Keratinocyte (primary cell): ENCODE results near the gene ADCY7. TPM values are rescaled to one million over a fixed set of nuclear protein-coding genes. Genes with fewer than 3 reads are reported as not detected.

Source experiments
- DNase-seq: peaks from one replicate; pipeline ENCODE4 v3.0.0-alpha.2; 2011; ENCODE audit warnings: low read depth, missing footprints, low spot score
- FAIRE-seq: peaks from 2 replicates; lab custom pipeline; 2011; peaks lifted over from hg19 to GRCh38; lab: Jason Lieb, UNC
- H2AFZ ChIP-seq: 2 replicates; pipeline ENCODE4 v1.6.0; 2012; ENCODE audit warnings: low read length, control low read depth, inconsistent platforms; ENCODE audit not compliant: control insufficient read depth
- H3K27ac ChIP-seq: 2 replicates; pipeline ENCODE4 v1.5.1; 2011; ENCODE audit warnings: low read length; ENCODE audit not compliant: control insufficient read depth, insufficient read depth
- H3K27me3 ChIP-seq: 3 replicates; pipeline ENCODE4 v1.6.0; 2011; ENCODE audit warnings: low read length; ENCODE audit not compliant: control insufficient read depth, insufficient read depth; ENCODE audit errors: extremely low read depth
- H3K36me3 ChIP-seq, 2 experiments: 2 replicates in 1 of 2; 3 replicates in 1 of 2; pipeline ENCODE4 v1.5.1; 2011; ENCODE audit warnings: low read length in 2 of 2, mild to moderate bottlenecking in 1 of 2; ENCODE audit not compliant: control insufficient read depth in 2 of 2, insufficient read depth in 2 of 2; ENCODE audit errors: extremely low read depth in 1 of 2
- H3K4me1 ChIP-seq: 3 replicates; pipeline ENCODE4 v1.5.1; 2011; ENCODE audit warnings: low read length; ENCODE audit not compliant: control insufficient read depth, insufficient read depth; ENCODE audit errors: extremely low read depth
- H3K4me2 ChIP-seq: 3 replicates; pipeline ENCODE4 v1.6.0; 2011; ENCODE audit warnings: low read depth, low read length; ENCODE audit not compliant: control insufficient read depth, insufficient read depth; ENCODE audit errors: extremely low read depth
- H3K4me3 ChIP-seq, 3 experiments: fragments of 200-600 bp in 1 of 3; sonication (generic) in 1 of 3; 2 replicates in 2 of 3; 3 replicates in 1 of 3; pipeline ENCODE4 v1.5.1; 2011 to 2016; ENCODE audit warnings: low read length in 3 of 3, mild to moderate bottlenecking in 3 of 3, control low read depth in 2 of 3, inconsistent platforms in 1 of 3, low read depth in 1 of 3, mixed read lengths in 1 of 3, mixed run types in 1 of 3, moderate library complexity in 1 of 3; ENCODE audit not compliant: control insufficient read depth in 2 of 3, insufficient read depth in 2 of 3; ENCODE audit errors: extremely low read depth in 1 of 3
- H3K79me2 ChIP-seq: 2 replicates; pipeline ENCODE4 v1.6.0; 2012; ENCODE audit warnings: low read length; ENCODE audit not compliant: control insufficient read depth, insufficient read depth
- H3K9ac ChIP-seq: 3 replicates; pipeline ENCODE4 v1.6.0; 2011; ENCODE audit warnings: low read length; ENCODE audit not compliant: control insufficient read depth, insufficient read depth; ENCODE audit errors: extremely low read depth
- H3K9me1 ChIP-seq: 3 replicates; pipeline ENCODE4 v1.6.0; 2011; ENCODE audit warnings: low read length; ENCODE audit not compliant: control insufficient read depth, insufficient read depth; ENCODE audit errors: extremely low read depth
- H3K9me3 ChIP-seq: 2 replicates; pipeline ENCODE4 v1.5.1; 2012; ENCODE audit warnings: low read depth, low read length; ENCODE audit not compliant: control insufficient read depth
- H4K20me1 ChIP-seq: 3 replicates; pipeline ENCODE4 v1.6.0; 2011; ENCODE audit warnings: low read length; ENCODE audit not compliant: control insufficient read depth, insufficient read depth; ENCODE audit errors: extremely low read depth
- EZH2 ChIP-seq: IDR thresholded peaks from one replicate; pipeline ENCODE4 v1.6.1; 2012; ENCODE audit warnings: inconsistent platforms, mild to moderate bottlenecking, low read length, moderate library complexity
- dilution Hi-C: fragments of 300-500 bp; cut with MboI; formaldehyde crosslinking; loops from one replicate; pipeline ENCODE4 v1.7.0; 2020; ENCODE audit warnings: low sequenced_read_pairs; ENCODE audit not compliant: extremely low pct_ligation_motif_present
- polyA plus RNA-seq, 5 experiments: library from polyadenylated mRNA; depleted of rRNA in 3 of 5; stranded (reverse) in 3 of 5; stranded (forward) in 1 of 5; unstranded in 1 of 5; fragments of >200 nt; gene quantifications; 1 replicate in 1 of 5; 2 replicates in 3 of 5; 3 replicates in 1 of 5; pipeline versions ENCODE4 v1.2.1 to v1.2.3, GENCODE V29; 2011 to 2012; ENCODE audit warnings: missing spikeins in 2 of 5, low read depth in 1 of 5, low replicate concordance in 1 of 5
- TF ChIP-seq, protein P1 (sequence below), 3 experiments: IDR thresholded peaks in 1 of 3; conservative IDR thresholded peaks in 1 of 3; optimal IDR thresholded peaks in 1 of 3; 2 replicates in 2 of 3; 3 replicates in 1 of 3; pipeline versions ENCODE3 to v1.5.1; 2011; ENCODE audit warnings: low read length in 3 of 3, mild to moderate bottlenecking in 3 of 3, moderate library complexity in 2 of 3, control low read depth in 1 of 3, inconsistent platforms in 1 of 3; ENCODE audit not compliant: insufficient read depth in 2 of 3; ENCODE audit errors: extremely low read depth in 1 of 3

Gene ADCY7
- polyA plus RNA-seq, 1 donor (not counting 4 experiments of a cell fraction or from before 2014, with no cell fraction given): 5.1 TPM

DNA sequence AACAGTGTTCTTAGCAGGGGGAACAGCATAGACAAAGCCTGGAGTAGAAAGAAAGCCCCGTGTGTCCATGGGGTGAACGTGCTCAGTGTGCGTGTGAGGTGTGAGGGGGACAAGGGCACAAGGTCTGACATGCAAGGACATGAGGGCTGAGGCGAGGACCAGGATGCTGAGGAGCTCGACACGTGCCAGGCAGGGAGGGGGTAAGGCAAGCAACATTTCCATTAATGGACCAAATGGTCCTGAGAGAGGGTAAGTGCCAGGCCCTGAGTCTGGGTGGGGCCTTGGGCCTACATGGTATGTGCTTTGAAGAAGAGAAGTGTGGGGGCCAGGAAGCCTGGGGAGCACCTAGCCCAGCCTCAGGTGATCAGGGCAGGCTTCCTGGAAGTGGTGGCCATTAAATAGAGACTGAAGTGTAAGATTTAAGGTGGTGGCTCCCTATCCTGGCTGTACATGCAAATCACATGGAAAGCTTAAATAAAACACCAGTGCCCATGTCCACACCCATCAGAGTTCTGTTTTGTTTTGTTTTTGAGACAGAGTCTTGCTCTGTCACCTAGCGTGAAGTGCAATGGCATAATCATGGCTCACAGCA is 29.3 kb downstream of the ADCY7 start:
- DNase-seq (no peak), FAIRE-seq (no peak)
- peaks cover 2% of the 10 kb centered on the region for H3K4me1 ChIP-seq
- no peak overlapping the region for H2AFZ ChIP-seq
- peaks cover 0 to 24% of the 10 kb centered on the region in 2 experiments for H3K36me3 ChIP-seq
- H3K4me3 ChIP-seq: no peak overlapping the region
- no peak overlapping the region for H3K9ac ChIP-seq
- H3K79me2 ChIP-seq: no peaks in the 10 kb centered on the region
- no peak overlapping the region for H3K27ac ChIP-seq
- no peak for TF ChIP-seq EZH2
- TF ChIP-seq, protein P1, sequence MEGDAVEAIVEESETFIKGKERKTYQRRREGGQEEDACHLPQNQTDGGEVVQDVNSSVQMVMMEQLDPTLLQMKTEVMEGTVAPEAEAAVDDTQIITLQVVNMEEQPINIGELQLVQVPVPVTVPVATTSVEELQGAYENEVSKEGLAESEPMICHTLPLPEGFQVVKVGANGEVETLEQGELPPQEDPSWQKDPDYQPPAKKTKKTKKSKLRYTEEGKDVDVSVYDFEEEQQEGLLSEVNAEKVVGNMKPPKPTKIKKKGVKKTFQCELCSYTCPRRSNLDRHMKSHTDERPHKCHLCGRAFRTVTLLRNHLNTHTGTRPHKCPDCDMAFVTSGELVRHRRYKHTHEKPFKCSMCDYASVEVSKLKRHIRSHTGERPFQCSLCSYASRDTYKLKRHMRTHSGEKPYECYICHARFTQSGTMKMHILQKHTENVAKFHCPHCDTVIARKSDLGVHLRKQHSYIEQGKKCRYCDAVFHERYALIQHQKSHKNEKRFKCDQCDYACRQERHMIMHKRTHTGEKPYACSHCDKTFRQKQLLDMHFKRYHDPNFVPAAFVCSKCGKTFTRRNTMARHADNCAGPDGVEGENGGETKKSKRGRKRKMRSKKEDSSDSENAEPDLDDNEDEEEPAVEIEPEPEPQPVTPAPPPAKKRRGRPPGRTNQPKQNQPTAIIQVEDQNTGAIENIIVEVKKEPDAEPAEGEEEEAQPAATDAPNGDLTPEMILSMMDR (optimal IDR thresholded peaks at IDR 0.05 in 1 of 3, IDR thresholded peaks at IDR 0.05 in 1 of 3, conservative IDR thresholded peaks at IDR 0.05 in 1 of 3; ENCODE audit: extremely low read depth in 1 of 3, insufficient read depth in 2 of 3, low read length in 3 of 3): no peak
- H3K4me2 ChIP-seq: no peak overlapping the region
- H4K20me1 ChIP-seq: no peaks in the 10 kb centered on the region
- H3K27me3 ChIP-seq: no peaks in the 10 kb centered on the region
- dilution Hi-C loops: no loop called here
- H3K9me1 ChIP-seq: no peaks in the 10 kb centered on the region
- no peaks in the 10 kb centered on the region for H3K9me3 ChIP-seq

DNA sequence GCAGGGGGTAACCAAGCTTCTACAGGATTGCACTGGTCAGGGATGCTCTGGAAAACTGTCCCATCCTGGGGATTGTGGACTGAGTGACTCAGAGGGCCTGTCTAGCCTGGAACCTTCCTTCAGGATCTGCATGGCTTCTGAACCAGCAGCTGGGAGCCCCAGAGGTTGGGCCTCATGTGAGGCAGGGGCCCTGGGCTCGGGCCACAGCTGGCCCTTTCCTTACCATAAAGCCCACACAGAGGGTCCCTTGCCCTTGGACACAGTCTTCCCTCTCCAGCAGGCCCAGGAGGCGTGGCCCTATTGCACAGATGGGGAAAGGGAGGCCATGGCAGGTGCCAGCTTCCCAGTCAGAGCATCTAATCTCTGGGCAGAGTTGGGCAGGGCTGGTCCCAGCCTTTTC is 30.5 kb downstream of the ADCY7 start:
- TF ChIP-seq, protein P1 (optimal IDR thresholded peaks at IDR 0.05 in 1 of 3, IDR thresholded peaks at IDR 0.05 in 1 of 3, conservative IDR thresholded peaks at IDR 0.05 in 1 of 3; ENCODE audit: extremely low read depth in 1 of 3, insufficient read depth in 2 of 3, low read length in 3 of 3): no peak
- TF ChIP-seq EZH2: no peak
- dilution Hi-C loops: no loop called here
- no peaks in the 10 kb centered on the region for H3K27me3 ChIP-seq
- no peaks in the 10 kb centered on the region for H4K20me1 ChIP-seq
- no peak overlapping the region for H3K27ac ChIP-seq
- H3K9me3 ChIP-seq: no peaks in the 10 kb centered on the region
- H3K4me3 ChIP-seq: no peak overlapping the region
- no peak for DNase-seq
- peaks cover 2% of the 10 kb centered on the region for H3K4me1 ChIP-seq
- H3K9ac ChIP-seq: no peak overlapping the region
- no peak overlapping the region for H2AFZ ChIP-seq
- FAIRE-seq: no peak
- H3K36me3 ChIP-seq: peaks cover 0 to 22% of the 10 kb centered on the region in 2 experiments
- no peak overlapping the region for H3K4me2 ChIP-seq
- H3K79me2 ChIP-seq: no peaks in the 10 kb centered on the region
- no peaks in the 10 kb centered on the region for H3K9me1 ChIP-seq
